CD4-positive, alpha-beta T cell treated with Interleukin-1 beta for 1 hour (primary cell): ENCODE results near the gene CIZ1.
"Not testable (repeated sequence)": the region's sequence is repeated elsewhere in the genome, so short reads cannot be mapped to it uniquely, and the experiment has no call there.

ENCODE experiments used
- DNase-seq, 2 donors: peaks; one replicate each; pipeline ENCODE4 v3.0.0-alpha.2; 2020 to 2022

Gene CIZ1

GRCh38 chr9:128144239-128145181 lies 46.9 kb downstream of the CIZ1 start:
- no peak for DNase-seq

DNA sequence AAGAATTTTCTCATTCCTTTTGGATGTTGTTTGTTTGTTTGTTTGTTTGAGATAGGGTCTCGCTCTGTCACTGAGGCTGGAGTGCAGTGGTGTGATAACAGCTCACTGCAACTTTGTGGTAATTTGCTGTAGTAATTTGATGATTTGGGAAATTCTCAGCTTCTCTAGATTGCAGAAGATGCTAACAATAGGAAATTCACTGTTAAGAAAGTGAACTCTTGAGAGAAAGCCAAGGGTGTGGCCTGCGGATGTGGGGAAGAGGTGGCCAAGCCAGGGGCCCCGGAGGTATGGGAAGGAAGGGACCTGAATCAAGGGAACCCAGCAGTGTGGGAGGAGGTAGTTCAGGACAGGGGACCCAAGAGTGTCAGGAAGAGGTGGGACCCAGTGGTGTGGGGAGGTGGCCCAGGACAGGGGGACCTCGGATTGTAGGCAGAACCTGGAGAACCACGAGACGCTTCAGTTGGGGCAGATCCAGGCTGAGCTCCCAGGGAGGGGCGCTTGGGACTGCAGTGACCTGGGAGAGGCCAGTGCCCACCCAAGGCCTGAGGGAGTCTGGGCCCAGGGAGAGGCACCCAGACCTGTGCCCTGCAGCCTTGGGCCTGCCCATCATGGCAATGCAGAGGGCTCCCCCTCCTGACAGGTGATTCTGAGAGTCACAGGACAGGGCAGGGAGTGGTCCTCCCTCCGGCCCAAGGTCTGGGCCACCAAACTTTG lies 47.7 kb downstream of the CIZ1 start:
- no peak for DNase-seq

DNA sequence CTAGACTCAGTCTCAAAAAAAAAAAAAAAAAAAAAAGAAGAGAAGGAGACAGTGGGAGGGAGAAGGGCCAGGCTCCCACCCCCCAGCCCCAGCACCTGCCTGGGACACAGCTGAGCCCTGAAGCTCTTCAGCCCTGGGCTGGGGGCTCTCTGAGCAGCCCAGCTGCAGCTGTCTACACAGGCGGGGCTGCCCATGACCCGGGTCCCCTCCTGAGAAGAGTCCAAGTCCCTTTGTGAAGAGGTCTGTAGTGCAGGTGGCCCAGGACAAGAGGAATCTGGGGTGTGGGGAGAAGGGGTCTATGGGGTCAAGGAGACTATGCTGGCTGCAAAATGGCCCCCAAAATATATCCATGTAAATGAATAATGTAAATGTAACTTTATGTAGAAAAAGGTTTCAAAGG lies 48.8 kb downstream of the CIZ1 start:
- no peak for DNase-seq

DNA sequence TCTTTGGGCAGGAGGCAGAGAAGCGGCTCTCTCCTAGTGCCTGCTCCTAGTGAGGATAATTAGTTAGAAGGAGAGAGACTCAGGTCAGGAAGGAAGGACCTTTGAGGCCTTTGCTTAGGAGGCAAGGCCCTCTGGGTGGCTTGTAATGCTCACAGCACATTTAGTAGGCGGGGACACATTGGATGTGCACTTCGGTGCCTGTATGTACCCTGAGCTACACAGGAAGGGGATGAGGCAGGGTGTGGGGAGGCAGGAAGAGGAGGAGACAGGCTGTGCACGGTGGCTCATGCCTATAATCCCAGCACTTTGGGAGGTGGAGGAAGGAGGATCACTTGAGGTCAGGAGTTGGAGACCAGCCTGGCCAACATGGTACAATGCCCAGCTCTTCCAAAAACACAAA lies 49.3 kb downstream of the CIZ1 start:
- DNase-seq = no peak

GRCh38 chr9:128141604-128142003 lies 49.8 kb downstream of the CIZ1 start:
- DNase-seq = no peak

DNA sequence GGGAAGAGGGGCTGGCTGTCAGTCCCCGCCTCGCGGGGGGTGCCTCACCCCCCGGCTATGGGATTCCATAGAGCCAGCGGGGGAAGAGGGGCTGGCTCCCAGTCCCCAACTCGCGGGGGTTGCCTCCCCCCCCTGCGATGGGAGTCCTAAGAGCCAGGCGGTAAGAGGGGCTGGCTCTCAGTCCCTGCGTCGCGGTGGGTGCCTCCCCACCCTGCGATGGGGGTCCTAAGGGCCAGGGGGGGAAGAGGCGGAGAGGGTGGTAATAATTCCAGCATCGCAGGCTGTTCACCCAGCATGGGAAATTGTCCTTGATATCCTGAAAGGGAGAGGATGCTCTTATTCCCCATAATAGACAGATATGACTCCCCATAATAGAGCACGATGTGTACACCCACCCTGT lies 51.8 kb downstream of the CIZ1 start:
- no peak for DNase-seq

- no peak for DNase-seq
Observed at GRCh38 chr9:128138001-128138400, 53.4 kb downstream of the CIZ1 start.

DNA sequence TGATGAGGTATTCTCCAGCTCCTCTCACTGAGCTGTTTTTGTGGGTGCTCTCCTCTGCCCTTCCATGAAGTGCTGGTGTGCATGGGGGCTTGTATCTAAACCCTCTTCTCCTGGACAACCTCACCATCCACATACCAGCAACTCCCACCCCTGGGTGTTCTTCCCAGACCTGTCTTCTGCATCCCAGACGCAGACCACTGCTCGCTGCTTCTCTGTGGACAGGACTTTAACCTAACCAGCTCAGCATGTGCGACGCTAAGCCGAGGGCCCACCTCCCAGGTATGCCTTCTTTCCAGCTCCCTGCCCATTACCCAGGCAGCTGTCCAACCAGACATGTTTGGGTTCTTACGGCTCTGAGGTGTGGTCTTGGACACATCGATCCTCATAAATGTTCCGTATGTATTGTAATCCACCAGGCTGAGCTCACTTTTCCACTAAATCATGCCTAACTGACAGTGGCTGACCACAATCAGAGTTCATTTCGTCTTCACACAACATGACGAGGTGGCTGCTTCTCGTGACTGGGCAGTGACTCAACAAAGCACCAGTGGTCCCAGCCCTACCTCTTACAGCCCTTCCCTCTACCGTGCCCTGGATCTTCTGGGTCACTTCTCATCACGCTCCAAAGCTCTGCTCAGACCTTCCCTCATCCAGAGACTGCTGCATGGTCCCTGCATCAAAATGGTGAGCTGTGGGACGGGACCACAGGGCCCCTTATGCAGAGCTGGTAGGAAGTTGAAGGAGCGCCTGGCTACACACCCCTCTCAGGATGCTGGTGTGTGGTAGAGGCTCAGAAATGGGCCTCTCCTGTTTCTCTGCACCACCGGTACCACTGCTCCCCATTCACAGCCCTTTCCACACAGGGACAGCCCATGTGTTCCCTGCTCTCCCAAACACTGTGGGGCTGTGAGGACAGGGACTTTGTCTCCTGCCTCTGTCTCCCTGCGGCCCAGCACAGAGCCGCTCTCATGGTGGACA lies 54.3 kb downstream of the CIZ1 start:
- no peak for DNase-seq

- not testable (repeated sequence) for DNase-seq
Observed at GRCh38 chr9:128135561-128135960, 55.8 kb downstream of the CIZ1 start.

DNA sequence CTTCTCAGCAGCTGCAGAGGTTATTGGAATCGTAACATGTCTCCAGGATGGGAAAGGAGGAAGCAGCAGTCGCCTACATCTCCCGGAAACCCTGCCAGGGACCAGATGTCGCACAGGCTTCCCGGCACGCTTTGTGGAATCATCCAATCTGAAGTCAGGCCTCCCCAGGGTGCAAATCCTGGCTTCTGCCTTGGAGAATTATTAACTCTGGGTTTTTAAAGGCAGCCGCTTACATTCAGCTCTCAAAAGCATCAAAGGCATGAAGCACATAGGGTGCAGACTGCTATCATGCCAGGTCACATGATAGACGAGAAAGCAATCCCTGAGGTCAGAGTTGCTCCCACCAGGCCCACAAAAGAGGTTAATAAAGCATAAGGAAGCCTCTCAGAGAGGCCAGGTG lies 59.2 kb downstream of the CIZ1 start:
- not testable (repeated sequence) for DNase-seq

GRCh38 chr9:128131346-128131745 lies 60.0 kb downstream of the CIZ1 start:
- DNase-seq = not testable (repeated sequence)

DNA sequence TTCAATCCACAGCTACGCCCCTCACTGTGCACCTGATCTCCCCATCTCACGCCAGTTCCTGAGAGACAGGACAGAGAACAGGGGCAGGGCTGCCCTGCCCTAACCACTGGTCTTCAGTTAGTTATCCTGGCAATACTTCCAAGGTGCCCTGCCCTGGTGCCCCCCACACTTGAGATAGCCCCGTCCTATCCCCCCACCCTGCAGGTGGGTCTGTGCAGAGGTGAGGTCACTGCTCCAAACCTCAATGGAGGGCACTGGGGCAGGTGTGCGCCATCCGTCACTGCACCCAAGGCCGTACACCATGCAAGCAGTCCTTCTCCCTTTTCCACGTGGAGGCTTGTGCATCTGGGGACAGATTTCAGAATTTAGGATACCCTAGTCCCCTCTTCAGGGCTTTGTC lies 60.7 kb downstream of the CIZ1 start:
- DNase-seq = not testable (repeated sequence)

DNA sequence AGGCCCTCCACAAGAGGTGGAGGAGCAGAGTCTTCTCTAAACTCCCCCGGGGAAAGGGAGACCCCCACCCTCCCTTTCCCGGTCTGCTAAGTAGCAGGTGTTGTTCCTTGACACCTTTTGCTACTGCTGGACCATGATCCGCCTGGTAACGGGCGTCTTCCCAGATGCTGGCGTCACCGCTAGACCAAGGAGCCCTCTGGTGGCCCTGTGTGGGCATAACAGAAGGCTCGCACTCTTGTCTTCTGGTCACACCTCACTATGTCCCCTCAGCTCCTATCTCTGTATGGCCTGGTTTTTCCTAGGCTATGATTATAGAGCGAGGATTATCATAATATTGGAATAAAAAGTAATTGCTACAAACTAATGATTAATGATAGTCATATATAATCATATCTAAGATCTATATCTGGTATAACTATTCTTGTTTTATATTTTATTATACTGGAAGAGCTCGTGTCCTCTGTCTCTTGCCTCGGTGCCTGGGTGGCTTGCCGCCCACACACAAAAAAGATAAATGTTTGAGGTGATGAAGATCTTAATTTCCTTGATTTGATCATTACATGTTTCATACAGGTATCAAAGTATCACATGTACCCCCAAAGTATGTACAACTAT lies 61.3 kb downstream of the CIZ1 start:
- DNase-seq = peak; percentile 61

DNA sequence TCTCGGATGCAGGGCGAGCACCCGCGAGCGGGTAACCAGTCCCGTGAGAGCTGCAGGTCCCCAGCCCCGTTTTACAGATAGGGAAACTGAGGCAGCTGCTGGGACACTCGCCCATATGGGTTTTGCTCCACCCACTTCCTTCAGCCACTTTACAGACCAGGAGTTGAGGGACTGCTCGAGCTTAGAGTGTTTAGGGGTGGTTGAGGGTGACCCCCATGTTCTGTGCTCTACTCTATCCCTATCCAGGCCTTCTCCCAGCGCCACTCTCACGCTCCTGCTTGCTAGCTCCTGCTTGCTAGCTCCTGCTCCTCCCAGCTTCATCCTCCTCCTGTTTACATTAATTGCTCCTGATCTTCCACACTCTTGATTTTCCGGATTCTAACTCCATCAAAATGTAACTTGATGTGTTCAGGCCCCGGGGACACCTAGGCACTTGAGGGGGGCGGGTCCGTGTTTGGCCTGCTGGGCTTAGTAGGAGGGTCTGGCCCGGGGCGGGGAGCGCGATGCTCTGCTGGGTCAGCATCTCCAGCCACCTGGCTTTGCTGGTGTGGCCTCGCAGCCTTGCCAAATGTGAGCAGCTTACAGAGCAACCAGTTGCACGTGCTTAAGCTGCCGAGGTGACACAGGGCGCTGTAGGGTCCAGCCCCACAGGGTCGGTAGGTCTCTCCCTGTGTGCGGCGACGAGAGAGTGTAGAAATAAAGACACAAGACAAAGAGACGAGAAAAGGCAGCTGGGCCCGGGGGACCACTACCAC lies 62.4 kb downstream of the CIZ1 start:
- DNase-seq = no peak

DNA sequence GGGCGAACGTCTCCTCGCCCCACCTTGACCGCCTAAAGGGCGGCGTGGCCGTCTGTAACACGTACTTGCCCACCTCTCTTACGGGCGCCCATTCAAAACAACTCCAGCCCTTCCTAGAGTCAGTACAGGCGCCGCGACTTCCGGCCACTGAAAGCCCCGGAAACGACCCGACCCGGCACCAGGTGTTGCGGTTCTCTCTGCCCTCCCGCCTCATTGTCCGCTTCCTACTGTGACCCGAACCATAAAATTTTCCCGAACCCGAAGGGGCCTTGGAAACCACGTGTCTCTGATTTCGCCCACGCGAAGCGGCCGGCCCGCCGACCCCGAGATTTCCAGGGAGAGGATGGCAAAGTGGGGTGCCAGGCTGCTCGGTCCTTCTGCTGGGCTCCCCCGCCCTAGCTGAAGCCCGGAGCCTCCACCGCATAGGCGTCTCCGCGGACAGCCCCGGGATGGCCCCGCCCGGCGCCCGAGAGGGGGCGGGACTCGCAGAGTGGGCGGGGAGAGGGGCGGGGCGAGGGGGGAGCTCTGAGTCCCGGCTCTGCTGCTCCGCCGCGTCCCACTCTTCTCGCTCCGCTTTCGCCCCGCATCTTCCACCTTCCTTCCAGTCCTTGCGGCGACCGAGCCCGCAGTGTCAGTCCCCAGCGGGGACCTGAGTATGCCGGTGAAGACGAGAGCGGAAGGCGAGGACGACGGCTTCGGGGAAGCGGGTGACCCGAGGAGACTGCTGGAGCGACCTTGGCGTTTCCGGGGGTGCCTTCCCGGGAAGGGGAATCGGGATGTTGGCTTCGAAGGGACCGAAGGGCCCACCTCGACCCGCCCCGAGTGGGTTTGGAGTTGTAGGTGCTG lies 63.2 kb downstream of the CIZ1 start:
- peak; percentile 86 to 91 for DNase-seq

GRCh38 chr9:128127568-128127989 lies 63.8 kb downstream of the CIZ1 start, which contains the start of gene PTGES2:
TSS of gene PTGES2 (minus strand) at chr9:128127729. CDS start at chr9:128127717, 12 bp downstream.
- DNase-seq = peak; percentile 83 to 87

GRCh38 chr9:128125580-128126354 lies 65.6 kb downstream of the CIZ1 start:
- no peak for DNase-seq

DNA sequence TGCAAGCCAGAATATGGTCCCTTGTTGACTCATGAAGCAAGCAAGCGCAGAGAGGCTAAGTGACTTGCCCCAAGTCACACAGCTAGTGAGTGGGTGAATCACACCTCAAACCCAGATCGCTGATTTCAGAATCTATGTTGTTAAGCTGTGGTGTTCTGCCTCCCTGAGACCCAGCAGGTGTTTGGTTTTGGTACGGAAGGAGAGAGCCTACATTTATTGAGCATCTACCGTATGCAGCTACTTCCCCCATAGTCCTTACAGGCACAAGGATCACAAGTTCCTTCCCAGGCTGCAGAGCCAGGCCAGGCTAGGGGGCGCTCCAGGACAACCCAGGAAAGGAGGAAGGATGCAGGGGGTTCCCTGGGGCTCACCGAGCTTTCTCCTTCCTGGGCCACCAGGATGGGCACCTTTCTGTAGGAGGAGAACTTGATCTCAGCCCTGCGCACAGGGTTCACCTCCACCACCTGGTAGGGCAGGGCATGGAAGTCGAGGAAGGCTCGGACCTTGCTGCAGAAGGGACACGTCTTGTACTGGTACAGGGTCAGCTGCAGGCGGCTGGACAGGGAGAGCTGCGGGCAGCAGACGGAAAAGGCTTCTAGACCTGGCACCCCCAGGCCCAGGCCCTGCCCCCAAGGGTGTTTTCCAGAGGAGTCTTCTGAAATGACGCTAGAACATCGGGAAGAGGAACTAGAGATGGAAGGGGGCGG lies 66.3 kb downstream of the CIZ1 start:
- DNase-seq = peak; percentile 40 to 52

GRCh38 chr9:128124451-128124850 lies 66.9 kb downstream of the CIZ1 start:
- DNase-seq = no peak
